GM20431 (cell line): ENCODE data around the gene CASTOR1.

Source experiments
- in situ Hi-C: fragments of 300-500 bp; cut with MseI, MboI; formaldehyde crosslinking; loops from one replicate; pipeline ENCODE4 v1.15.0; 2020; ENCODE audit warnings: low sequenced_read_pairs; ENCODE audit not compliant: unreplicated experiment

Gene CASTOR1

GRCh38 chr22:30286813-30287647 lies 2.3 kb downstream of the CASTOR1 start:
- in situ Hi-C loops: loop anchor here (10.0 kb wide), 1 partner anchor 98 kb away; the partner anchor contains the start of gene RNF215

DNA sequence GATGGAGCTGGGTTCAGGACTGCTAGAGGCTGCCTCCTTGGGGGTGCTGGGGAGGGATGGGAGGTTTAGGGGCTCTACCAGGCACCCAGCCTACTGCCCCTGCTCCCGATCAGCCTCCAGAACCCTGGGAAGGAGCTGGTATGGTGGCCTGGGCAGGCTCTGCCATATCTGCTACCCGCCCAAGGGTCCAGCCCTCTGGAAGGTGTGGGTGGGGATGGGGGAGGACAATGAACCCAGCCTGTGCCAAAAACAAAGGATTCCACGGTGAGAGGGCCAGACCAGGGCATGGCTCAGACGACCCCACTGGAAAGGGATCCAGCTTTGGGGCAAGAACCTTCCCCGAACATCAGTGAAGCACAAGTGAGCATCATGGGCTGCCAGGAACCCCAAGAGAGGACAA lies 3.0 kb downstream of the CASTOR1 start:
- in situ Hi-C loops: loop anchor here (10.0 kb wide), 1 partner anchor 98 kb away; the partner anchor contains the start of gene RNF215

GRCh38 chr22:30285846-30286200 lies 3.5 kb downstream of the CASTOR1 start:
- in situ Hi-C loops: loop anchor here (10.0 kb wide), 1 partner anchor 99 kb away; the partner anchor contains the start of gene RNF215

- in situ Hi-C loops: loop anchor here (10.0 kb wide), 1 partner anchor 99 kb away; the partner anchor contains the start of gene RNF215
Measured at GRCh38 chr22:30285176-30285845, 4.0 kb downstream of the CASTOR1 start.

- in situ Hi-C loops: loop anchor here (10.0 kb wide), 1 partner anchor 100 kb away; the partner anchor contains the start of gene RNF215
Measured at GRCh38 chr22:30284666-30285065, 4.6 kb downstream of the CASTOR1 start.

DNA sequence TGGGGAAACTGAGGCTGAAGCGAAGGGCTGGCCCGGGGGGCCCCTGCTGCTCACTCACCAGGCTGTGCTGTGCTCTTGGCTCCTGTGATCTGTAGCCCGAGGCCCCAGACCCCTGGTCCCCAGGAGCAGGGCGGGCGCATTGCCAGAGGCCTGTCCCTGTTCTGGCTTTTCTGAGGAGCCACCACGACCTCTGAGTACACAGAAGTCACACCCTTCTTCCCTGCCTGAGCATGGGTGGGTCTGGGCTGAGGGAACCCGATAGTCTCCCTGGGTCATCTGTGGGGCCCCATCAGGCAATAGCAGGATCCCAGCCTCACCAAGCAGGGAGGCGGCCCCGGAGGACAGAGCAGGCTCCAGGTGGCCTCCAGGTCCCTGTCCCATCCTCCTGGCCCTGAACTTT lies 5.1 kb downstream of the CASTOR1 start:
- in situ Hi-C loops: loop anchor here (10.0 kb wide), 1 partner anchor 101 kb away; the partner anchor contains the start of gene RNF215

DNA sequence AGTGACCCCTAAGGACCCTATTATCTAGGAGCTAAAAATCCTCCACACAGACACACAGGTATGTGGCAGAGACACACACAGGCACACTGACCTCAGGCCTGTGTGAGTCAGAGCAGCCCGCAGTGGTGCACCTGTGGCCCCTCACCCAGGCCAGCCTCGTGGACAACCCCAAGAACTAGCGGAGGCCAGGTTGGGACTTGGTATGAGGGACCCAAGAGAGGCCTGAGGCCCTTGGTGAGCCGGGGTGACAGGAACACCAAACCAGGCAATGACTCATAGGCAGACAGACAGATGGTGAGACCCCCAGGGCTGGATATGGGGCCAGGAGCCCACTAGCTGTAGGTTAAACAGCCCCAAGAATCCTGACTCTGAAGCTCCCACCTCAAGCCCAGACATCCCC lies 6.0 kb downstream of the CASTOR1 start:
- in situ Hi-C loops: loop anchor here (10.0 kb wide), 1 partner anchor 101 kb away; the partner anchor contains the start of gene RNF215

- in situ Hi-C loops: loop anchor here (10.0 kb wide), 1 partner anchor 102 kb away; the partner anchor contains the start of gene RNF215
Measured at GRCh38 chr22:30282616-30283046, 6.7 kb downstream of the CASTOR1 start.

GRCh38 chr22:30280505-30280904 lies 8.8 kb downstream of the CASTOR1 start:
- in situ Hi-C loops: loop anchor here (10.0 kb wide), 1 partner anchor 104 kb away; the partner anchor contains the start of gene RNF215

DNA sequence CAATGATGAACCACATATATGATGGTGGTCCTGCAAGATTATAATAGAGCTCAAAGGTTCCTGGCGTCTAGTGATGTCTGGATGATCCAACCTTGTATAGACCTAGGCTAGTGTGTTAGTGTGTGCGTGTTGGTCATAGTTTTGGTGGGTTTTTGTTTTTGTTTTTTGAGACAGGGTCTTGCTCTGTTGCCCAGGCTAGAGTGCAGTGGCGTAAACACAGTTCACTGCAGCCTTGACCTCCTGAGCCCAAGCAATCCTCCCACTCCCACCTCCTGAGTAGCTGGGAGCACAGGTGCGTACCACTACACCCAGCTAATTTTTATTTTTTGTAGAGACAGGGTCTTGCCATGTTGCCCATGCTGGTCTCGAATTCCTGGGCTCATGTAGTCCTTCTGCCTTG lies 9.4 kb downstream of the CASTOR1 start:
- in situ Hi-C loops: loop anchor here (10.0 kb wide), 1 partner anchor 105 kb away; the partner anchor contains the start of gene RNF215

GRCh38 chr22:30279046-30279788 lies 10.1 kb downstream of the CASTOR1 start:
- in situ Hi-C loops: no loop called here

DNA sequence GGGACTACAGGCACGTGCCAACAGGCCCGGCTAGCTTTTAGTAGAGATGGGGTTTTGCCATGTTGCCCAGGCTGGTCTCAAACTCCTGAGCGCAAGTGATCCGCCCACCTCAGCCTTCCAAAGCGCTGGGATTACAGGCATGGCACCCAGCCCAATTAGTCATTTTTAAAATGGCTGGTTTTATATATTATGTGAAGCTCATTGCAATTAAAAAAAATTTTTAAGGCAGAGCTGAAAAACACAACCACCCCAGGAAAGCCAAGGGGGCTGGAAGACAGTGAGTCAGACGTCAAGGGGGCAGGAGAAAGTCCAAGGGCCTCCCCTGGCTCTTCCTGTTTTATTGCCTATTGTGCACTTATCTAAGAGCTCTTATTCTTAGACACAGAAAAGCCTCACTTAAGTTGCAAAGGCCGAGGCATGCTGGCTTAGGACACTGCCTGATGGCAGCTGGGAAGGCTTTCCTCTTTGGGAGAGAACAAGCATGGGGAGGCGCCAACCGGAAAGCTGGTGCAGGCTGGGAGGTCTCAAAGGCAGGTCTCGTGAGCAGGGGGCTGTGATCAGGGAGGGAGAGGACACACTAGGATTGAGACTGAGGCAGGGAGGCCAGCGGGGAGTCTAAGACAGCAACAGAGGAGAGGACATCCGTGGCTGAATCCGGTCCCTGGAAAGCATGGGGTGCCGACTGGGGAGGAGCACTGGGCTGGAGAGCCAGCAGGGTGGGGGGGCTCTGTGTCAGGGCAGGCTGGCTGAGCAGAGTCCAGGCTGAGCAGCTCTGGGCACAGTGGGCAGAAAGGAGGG lies 11.6 kb downstream of the CASTOR1 start:
- in situ Hi-C loops: no loop called here

GRCh38 chr22:30276039-30276438 lies 13.3 kb downstream of the CASTOR1 start:
- in situ Hi-C loops: no loop called here

DNA sequence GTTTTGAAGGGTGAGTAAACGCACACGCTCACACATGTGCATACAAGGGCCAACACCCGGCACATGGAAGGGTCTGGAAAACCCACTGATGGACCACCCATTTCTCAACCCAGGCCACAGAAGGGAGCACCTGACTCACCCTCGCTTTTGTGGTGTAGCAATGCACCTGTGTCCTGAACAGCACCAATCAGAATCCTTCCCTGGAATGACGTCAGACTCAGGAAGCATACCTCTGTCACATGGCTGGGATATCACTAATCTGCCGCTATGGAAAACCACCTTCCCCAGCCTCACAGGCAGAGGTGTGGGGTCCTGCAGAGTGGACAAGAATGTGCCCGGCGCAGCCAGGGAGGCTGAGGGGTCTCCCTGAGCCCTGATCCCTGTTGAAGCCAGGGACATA lies 13.7 kb downstream of the CASTOR1 start:
- in situ Hi-C loops: no loop called here

GRCh38 chr22:30274437-30274812 lies 14.9 kb downstream of the CASTOR1 start:
- in situ Hi-C loops: no loop called here

DNA sequence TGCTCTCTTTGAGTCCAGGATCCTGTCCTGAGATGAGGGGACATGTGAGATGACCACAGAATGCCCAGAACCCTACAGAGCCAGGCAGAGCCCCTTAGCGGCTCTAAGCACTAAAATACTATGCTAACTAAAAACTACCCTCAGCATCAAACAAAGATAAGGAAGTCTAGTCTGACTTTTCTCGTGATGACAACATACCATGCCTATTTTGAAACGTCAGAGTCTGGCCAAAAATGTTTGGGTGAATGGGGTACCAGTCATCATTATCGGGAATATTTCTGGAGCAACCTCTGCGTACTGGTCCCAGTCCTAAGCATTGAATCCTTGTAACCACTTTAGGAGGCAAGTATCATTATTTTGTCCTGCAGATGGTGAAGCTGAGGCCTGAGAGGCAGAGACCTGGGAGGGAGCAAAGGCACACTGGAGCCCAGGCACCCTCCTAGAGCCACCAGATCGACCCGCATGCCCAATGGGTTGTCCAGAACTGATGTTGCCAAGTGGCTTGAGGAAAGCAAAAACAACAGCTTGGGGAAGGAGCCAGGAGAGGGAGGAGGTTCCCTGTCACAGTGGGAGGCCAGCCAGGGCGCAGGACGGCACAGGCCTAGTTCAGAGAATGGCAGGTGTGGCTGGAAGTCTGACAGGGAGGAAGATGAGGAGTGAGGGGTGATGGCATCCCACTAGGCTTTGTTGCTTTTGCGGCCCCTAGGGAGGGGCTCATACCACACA lies 15.4 kb downstream of the CASTOR1 start:
- in situ Hi-C loops: no loop called here

GRCh38 chr22:30272781-30273601 lies 16.3 kb downstream of the CASTOR1 start:
- in situ Hi-C loops: no loop called here

DNA sequence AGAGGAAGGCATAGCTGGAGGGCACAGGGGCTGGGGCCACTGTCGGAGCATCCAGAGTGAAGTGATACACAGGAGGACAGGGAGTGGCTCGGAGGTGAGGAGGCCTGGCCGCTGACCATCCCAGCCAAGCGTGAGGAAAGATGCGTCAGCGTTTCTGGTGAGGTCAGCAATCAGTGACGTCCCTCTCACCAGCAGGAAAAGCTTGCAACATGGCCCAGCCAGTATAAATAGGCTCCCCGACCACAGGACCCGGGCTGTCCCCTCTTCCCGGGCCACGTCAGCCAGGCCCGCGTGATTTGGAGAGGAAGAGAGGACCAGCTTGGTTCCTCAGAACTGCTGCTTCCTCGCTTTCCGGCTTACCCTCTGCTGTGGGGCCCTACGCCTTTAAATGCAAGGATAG lies 18.5 kb downstream of the CASTOR1 start:
- in situ Hi-C loops: no loop called here
